ENCODE results near the gene WDR6.

Gene WDR6

GRCh38 chr3:49016414-49017228, 9.4 kb downstream of the WDR6 start:
- DNase-seq (ENCODE audit: low spot score), result no peak
- no peak for TF ChIP-seq CTCF (conservative IDR thresholded peaks at IDR 0.05; ENCODE audit: low read depth)
- POLR2A ChIA-PET (ENCODE audit: low non-redundant PET), result no interaction called here
- CTCF ChIA-PET, result interaction anchor here (1.0 kb wide), 1 partner anchor 29 kb away, joined by 3 read pairs; no protein-coding TSS in a partner anchor
- H3K27ac ChIP-seq, result peak overlapping the region; percentile 98

GRCh38 chr3:49017229-49017970, 10.2 kb downstream of the WDR6 start:
- no peak for TF ChIP-seq CTCF (conservative IDR thresholded peaks at IDR 0.05; ENCODE audit: low read depth)
- ChIA-PET POLR2A (ENCODE audit: low non-redundant PET) (no interaction called here), CTCF (interaction anchor here (0.6 to 1.0 kb wide), 3 partner anchors 29 to 427 kb away, joined by 3 to 4 read pairs (median 3); no protein-coding TSS in a partner anchor)
- DNase-seq (ENCODE audit: low spot score), result no peak
- peak overlapping the region; percentile 98 for H3K27ac ChIP-seq

GRCh38 chr3:49017971-49018706, 10.9 kb downstream of the WDR6 start, which contains the start of gene DALRD3:
DALRD3 (minus strand) TSS chr3:49018580; CDS start chr3:49018564, 16 bp downstream.
- ChIA-PET POLR2A (ENCODE audit: low non-redundant PET) (no interaction called here), CTCF (interaction anchor here (0.6 to 1.0 kb wide), 3 partner anchors 30 to 427 kb away, joined by 3 to 4 read pairs (median 3); no protein-coding TSS in a partner anchor)
- peak within 1 kb of the TSS; percentile 98 for H3K27ac ChIP-seq
- no peak for DNase-seq (ENCODE audit: low spot score)
- TF ChIP-seq CTCF (conservative IDR thresholded peaks at IDR 0.05; ENCODE audit: low read depth), result no peak

- DNase-seq (ENCODE audit: low spot score), result no peak
- no peak for TF ChIP-seq CTCF (conservative IDR thresholded peaks at IDR 0.05; ENCODE audit: low read depth)
- peak overlapping the region; percentile 98 for H3K27ac ChIP-seq
- CTCF ChIA-PET, result no interaction called here
- POLR2A ChIA-PET (ENCODE audit: low non-redundant PET), result no interaction called here
These were observed 11.5 kb downstream of the WDR6 start for GRCh38 chr3:49018707-49019006.

GRCh38 chr3:49019941-49020329, 12.7 kb downstream of the WDR6 start:
- ChIA-PET CTCF (no interaction called here), POLR2A (ENCODE audit: low non-redundant PET) (interaction anchor here (0.5 to 1.3 kb wide), 2 partner anchors 13 to 31 kb away, joined by 3 to 4 read pairs; partner anchors contain the start of gene WDR6)
- no peak for DNase-seq (ENCODE audit: low spot score)
- peak overlapping the region; percentile 98 for H3K27ac ChIP-seq
- TF ChIP-seq CTCF (conservative IDR thresholded peaks at IDR 0.05; ENCODE audit: low read depth), result no peak

Measured in RWPE1 (cell line).